Osteocyte (in vitro differentiated cells): ENCODE data around the gene ARF1. TPM values are rescaled to one million over a fixed set of nuclear protein-coding genes. Genes with fewer than 3 reads are reported as not detected.

Experiments used
- DNase-seq: peaks from one replicate; pipeline ENCODE4 v3.0.0; 2021; ENCODE audit warnings: mixed read lengths; ENCODE audit not compliant: unreplicated experiment; ENCODE audit errors: extremely low spot score
- H3K27ac Mint-ChIP-seq: one replicate; pipeline ENCODE4 v1.8.0; 2021; ENCODE audit warnings: mild to moderate bottlenecking, mixed read lengths; ENCODE audit not compliant: unreplicated experiment
- H3K27me3 Mint-ChIP-seq: one replicate; pipeline ENCODE4 v1.8.0; 2021; ENCODE audit warnings: mixed read lengths; ENCODE audit not compliant: unreplicated experiment
- H3K36me3 Mint-ChIP-seq: one replicate; pipeline ENCODE4 v1.8.0; 2021; ENCODE audit warnings: mixed read lengths; ENCODE audit not compliant: unreplicated experiment
- H3K4me1 Mint-ChIP-seq: one replicate; pipeline ENCODE4 v1.8.0; 2021; ENCODE audit warnings: mixed read lengths; ENCODE audit not compliant: unreplicated experiment
- H3K4me3 Mint-ChIP-seq: one replicate; pipeline ENCODE4 v1.8.0; 2021; ENCODE audit warnings: mild to moderate bottlenecking, moderate library complexity, mixed read lengths; ENCODE audit not compliant: unreplicated experiment
- H3K9me3 Mint-ChIP-seq: one replicate; pipeline ENCODE4 v1.8.0; 2021; ENCODE audit warnings: mixed read lengths; ENCODE audit not compliant: unreplicated experiment
- CTCF ChIP-seq: fragments of 200-600 bp; sonication (generic); IDR thresholded peaks from 2 replicates; pipeline ENCODE4 v1.5.0; 2021; ENCODE audit warnings: antibody characterized with exemption, mild to moderate bottlenecking, moderate library complexity
- total RNA-seq: library from RNA; stranded (reverse); gene quantifications from 2 replicates; pipeline ENCODE4 v1.2.1, GENCODE V29; 2021

ARF1 gene
- total RNA-seq, 1 donor from 2014 or later = 305 TPM

GRCh38 chr1:228143480-228144192 lies 61.1 kb downstream of the ARF1 start:
- Mint-ChIP-seq H3K27me3 (no peaks in the 10 kb centered on the region), H3K4me3 (peak overlapping the region; percentile 1), H3K27ac (no peak overlapping the region), H3K9me3 (no peaks in the 10 kb centered on the region), H3K4me1 (peaks cover 36% of the 10 kb centered on the region), H3K36me3 (no peaks in the 10 kb centered on the region)
- no peak for TF ChIP-seq CTCF
- DNase-seq = no peak

- DNase-seq = no peak
- no peak for TF ChIP-seq CTCF
- no peaks in the 10 kb centered on the region for H3K27me3 Mint-ChIP-seq
Observed at GRCh38 chr1:228144193-228144992, 61.9 kb downstream of the ARF1 start.

DNA sequence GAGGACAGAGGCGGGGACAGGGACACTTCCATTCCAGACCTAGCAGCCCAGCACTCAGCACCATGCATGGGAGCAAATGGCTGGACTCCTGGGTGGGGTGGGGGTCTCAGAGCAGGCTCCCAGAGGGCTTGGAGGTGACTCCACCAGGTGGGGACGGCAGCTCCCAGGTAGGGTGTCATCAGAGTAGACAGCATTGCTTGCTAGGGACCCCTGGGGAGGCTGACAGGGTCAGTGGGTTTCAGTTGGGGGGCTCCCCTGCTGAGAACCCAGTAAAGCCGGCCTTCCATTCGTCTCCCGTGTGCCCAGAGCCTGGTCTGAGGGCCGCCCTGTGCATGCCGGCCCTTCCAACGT lies 62.5 kb downstream of the ARF1 start:
- Mint-ChIP-seq H3K9me3 (no peaks in the 10 kb centered on the region), H3K4me3 (no peak overlapping the region), H3K27me3 (no peaks in the 10 kb centered on the region), H3K36me3 (no peaks in the 10 kb centered on the region), H3K27ac (no peak overlapping the region), H3K4me1 (peaks cover 36% of the 10 kb centered on the region)
- TF ChIP-seq CTCF = no peak
- no peak for DNase-seq

More at GRCh38 chr1:228144193-228144992, 61.9 kb downstream of the ARF1 start:
- H3K4me1 Mint-ChIP-seq = peaks cover 36% of the 10 kb centered on the region
- no peak overlapping the region for H3K27ac Mint-ChIP-seq
- no peaks in the 10 kb centered on the region for H3K36me3 Mint-ChIP-seq
- no peaks in the 10 kb centered on the region for H3K9me3 Mint-ChIP-seq
- H3K4me3 Mint-ChIP-seq = no peak overlapping the region

GRCh38 chr1:228145463-228146416 lies 63.2 kb downstream of the ARF1 start:
- Mint-ChIP-seq H3K9me3 (no peaks in the 10 kb centered on the region), H3K36me3 (no peaks in the 10 kb centered on the region), H3K27ac (no peak overlapping the region), H3K4me1 (peaks cover 36% of the 10 kb centered on the region), H3K27me3 (no peaks in the 10 kb centered on the region), H3K4me3 (no peak overlapping the region)
- no peak for TF ChIP-seq CTCF
- DNase-seq = peak; percentile 83
